GM12878 (cell line): Measurements from ENCODE around the gene ADPRS. TPM values are rescaled to one million over a fixed set of nuclear protein-coding genes. Genes with fewer than 3 reads are reported as not detected.

Source experiments
- ATAC-seq: fragments of 200-7000 bp; cut with Tn5 transposase; 3 replicates; pipeline ENCODE4 v1.9.1; 2020; ENCODE audit warnings: mild to moderate bottlenecking, moderate library complexity
- BruUV-seq: library from RNA; stranded (reverse); fragments of 400-500 nt; replicated peaks from 2 replicates; lab custom pipeline; 2021; lab: Mats Ljungman, UMichigan
- CTCF ChIA-PET: fragments of 300-600 bp; sonication (Branson Sonifier 250); formaldehyde crosslinking; extraction: SDS; loops from one replicate; lab custom pipeline; 2021; ENCODE audit warnings: inconsistent platforms; lab: Yijun Ruan, JAX
- POLR2A ChIA-PET: fragments of 350-600 bp; formaldehyde crosslinking; extraction: SDS; loops from one replicate; lab custom pipeline; 2021; ENCODE audit warnings: inconsistent platforms; lab: Charles Lee
- RAD21 ChIA-PET: fragments of 300-600 bp; sonication (Branson Sonifier 250); formaldehyde crosslinking; loops from one replicate; lab custom pipeline; 2023; ENCODE audit warnings: antibody characterized with exemption; ENCODE audit not compliant: unreplicated experiment; lab: Charles Lee
- SMC1A ChIA-PET: fragments of 300-600 bp; sonication (Branson Sonifier 250); formaldehyde crosslinking; loops from one replicate; lab custom pipeline; 2023; ENCODE audit not compliant: unreplicated experiment, uncharacterized antibody; lab: Charles Lee
- DNase-seq: peaks from one replicate; pipeline ENCODE4 v3.0.0-alpha.2; 2011; ENCODE audit warnings: low read depth, low spot score
- FAIRE-seq: peaks from 3 replicates; lab custom pipeline; 2011; peaks lifted over from hg19 to GRCh38; lab: Jason Lieb, UNC
- H2AFZ ChIP-seq: 2 replicates; pipeline ENCODE4 v1.6.0; 2011; ENCODE audit warnings: low read depth, low read length, control low read depth; ENCODE audit not compliant: control insufficient read depth
- H3K27ac ChIP-seq: 2 replicates; pipeline ENCODE4 v1.5.1; 2011; ENCODE audit warnings: control low read depth; ENCODE audit not compliant: control insufficient read depth, insufficient read depth
- H3K27me3 ChIP-seq, 2 experiments: replicated peaks in 1 of 2; 2 replicates each; pipeline versions ENCODE4 v1.6.0 to v1.6.1; 2011; ENCODE audit warnings: low read length in 1 of 2; ENCODE audit not compliant: control insufficient read depth in 2 of 2, insufficient read depth in 2 of 2
- H3K36me3 ChIP-seq, 2 experiments: 2 replicates each; pipeline ENCODE4 v1.5.1; 2011; ENCODE audit warnings: low read length in 1 of 2; ENCODE audit not compliant: control insufficient read depth in 2 of 2, insufficient read depth in 2 of 2
- H3K4me1 ChIP-seq: 2 replicates; pipeline ENCODE4 v1.6.1; 2011; ENCODE audit warnings: mild to moderate bottlenecking, low read length, moderate library complexity, mixed read lengths; ENCODE audit not compliant: control insufficient read depth, insufficient read depth
- H3K4me2 ChIP-seq: 2 replicates; pipeline ENCODE4 v1.6.0; 2011; ENCODE audit warnings: control low read depth; ENCODE audit not compliant: control insufficient read depth, insufficient read depth
- H3K4me3 ChIP-seq: fragments of 200-600 bp; sonication (generic); 2 replicates; pipeline ENCODE4 v1.5.1; 2016
- H3K79me2 ChIP-seq: 2 replicates; pipeline ENCODE4 v1.6.0; 2011; ENCODE audit warnings: low read length; ENCODE audit not compliant: control insufficient read depth, insufficient read depth
- H3K9ac ChIP-seq: 2 replicates; pipeline ENCODE4 v1.8.0; 2011; ENCODE audit warnings: low read length, control low read depth, mixed read lengths; ENCODE audit not compliant: control insufficient read depth, insufficient read depth
- H3K9me3 ChIP-seq: replicated peaks from 3 replicates; pipeline ENCODE4 v1.5.1; 2011; ENCODE audit warnings: mild to moderate bottlenecking, low read length; ENCODE audit not compliant: control insufficient read depth, insufficient read depth
- H4K20me1 ChIP-seq: 2 replicates; pipeline ENCODE4 v1.6.0; 2011; ENCODE audit not compliant: control insufficient read depth, insufficient read depth
- ATF3 ChIP-seq: IDR thresholded peaks from 2 replicates; pipeline ENCODE4 v1.6.1; 2011; ENCODE audit warnings: low read depth, mild to moderate bottlenecking, low read length, moderate library complexity, borderline replicate concordance; ENCODE audit errors: extremely low read depth
- BRCA1 ChIP-seq: IDR thresholded peaks from 2 replicates; pipeline ENCODE4 v1.6.1; 2011; ENCODE audit warnings: low read depth, low read length, improper control_type of control experiment
- CHD1 ChIP-seq: IDR thresholded peaks from 2 replicates; pipeline ENCODE4 v1.6.1; 2012; ENCODE audit warnings: low read depth, low read length, improper control_type of control experiment
- FOS ChIP-seq: IDR thresholded peaks from 3 replicates; pipeline ENCODE4 v1.6.1; 2011; ENCODE audit warnings: borderline replicate concordance; ENCODE audit not compliant: insufficient read length; ENCODE audit errors: extremely low read depth
- HCFC1 ChIP-seq: fragments of 150-350 bp; IDR thresholded peaks from 2 replicates; pipeline ENCODE4 v1.6.1; 2014; ENCODE audit warnings: low read length
- JUND ChIP-seq: IDR thresholded peaks from 2 replicates; pipeline ENCODE4 v1.6.1; 2012; ENCODE audit warnings: low read depth, mild to moderate bottlenecking, low read length, improper control_type of control experiment, moderate library complexity
- NFYB ChIP-seq: IDR thresholded peaks from 2 replicates; pipeline ENCODE4 v1.6.1; 2011; ENCODE audit warnings: low read depth, mild to moderate bottlenecking, low read length, improper control_type of control experiment, moderate library complexity; ENCODE audit not compliant: insufficient read depth
- NRF1 ChIP-seq: conservative IDR thresholded peaks from 2 replicates; pipeline ENCODE4 v1.6.1; 2011; ENCODE audit warnings: mild to moderate bottlenecking, low read depth, low read length, improper control_type of control experiment
- POLR2A ChIP-seq: IDR thresholded peaks from 2 replicates; pipeline ENCODE4 v1.6.1; 2011; ENCODE audit warnings: low read depth, mild to moderate bottlenecking, low read length
- RELA ChIP-seq: fragments of 450-650 bp; IDR thresholded peaks from 2 replicates; pipeline ENCODE4 v1.8.0; 2014; ENCODE audit warnings: borderline replicate concordance; ENCODE audit not compliant: partially characterized antibody
- TBL1XR1 ChIP-seq: IDR thresholded peaks from 2 replicates; pipeline ENCODE4 v1.6.1; 2012; ENCODE audit warnings: low read depth, low read length, improper control_type of control experiment
- ZNF207 ChIP-seq: fragments of 450-650 bp; IDR thresholded peaks from 2 replicates; pipeline ENCODE4 v1.6.1; 2014; ENCODE audit warnings: antibody characterized with exemption, mild to moderate bottlenecking, borderline replicate concordance
- WGBS: methylation state at CpG from one replicate; pipeline ENCODE4 v1.1.6; 2016; ENCODE audit warnings: low lambda C conversion rate; ENCODE audit not compliant: insufficient replicate concordance, insufficient coverage; ENCODE audit errors: missing lambda C conversion rate; 5-methylcytosine and 5-hydroxymethylcytosine counted together
- in situ Hi-C: fragments of 300-500 bp; cut with MboI; formaldehyde crosslinking; loops from 9 replicates; pipeline ENCODE4 v1.14.3; 2018; ENCODE audit warnings: mixed read lengths
- intact Hi-C: fragments of 100-400 bp; cut with micrococcal nuclease; formaldehyde crosslinking; loops from one replicate; pipeline ENCODE4 v1.14.2; 2022; ENCODE audit not compliant: unreplicated experiment
- polyA plus RNA-seq, 11 experiments: library from polyadenylated mRNA; depleted of rRNA in 4 of 11; unstranded in 6 of 11; stranded (reverse) in 5 of 11; fragments of >200 nt; fragmentation: Nextera tagmentation in 4 of 11; fragmentation: Illumina TruSeq in 1 of 11; extraction: Ambion mirVana in 4 of 11; extraction: Trizol in 1 of 11; gene quantifications; 1 replicate in 1 of 11; 2 replicates in 10 of 11; pipeline versions ENCODE4 v1.2.1 to v1.2.3, GENCODE V29; 2011 to 2016; ENCODE audit warnings: inconsistent platforms in 2 of 11, missing spikeins in 2 of 11, low read depth in 1 of 11
- total RNA-seq, 4 experiments: library from RNA; depleted of rRNA in 3 of 4; stranded (reverse); fragments of >200 nt in 3 of 4; fragmentation: Illumina TruSeq in 1 of 4; extraction: Trizol in 1 of 4; gene quantifications; 2 replicates each; pipeline versions ENCODE4 v1.2.1 to v1.2.3, GENCODE V29; 2013 to 2021
- TF ChIP-seq, protein P1 (sequence below): IDR thresholded peaks from 2 replicates; pipeline ENCODE4 v1.6.1; 2012; ENCODE audit warnings: low read depth, low read length, improper control_type of control experiment
- TF ChIP-seq, protein P2 (sequence below): fragments of 450-650 bp; formaldehyde crosslinking; IDR thresholded peaks from 2 replicates; pipeline ENCODE4 v1.4.0; 2020; ENCODE audit warnings: mild to moderate bottlenecking, moderate library complexity
- TF ChIP-seq, protein P3 (sequence below): fragments of 450-650 bp; IDR thresholded peaks from 2 replicates; pipeline ENCODE4 v1.6.1; 2016; ENCODE audit warnings: mild to moderate bottlenecking
- TF ChIP-seq, protein P4 (sequence below): IDR thresholded peaks from 2 replicates; pipeline ENCODE4 v1.6.1; 2012; ENCODE audit warnings: low read length, inconsistent platforms

Gene ADPRS
- total and polyA plus RNA-seq, 10 of the 15 experiments (the other 5 are each of a cell fraction or from before 2014, with no cell fraction given) = 7.6 to 57.6 (median 39.1) TPM

GRCh38 chr1:36132029-36132428, 43.3 kb downstream of the ADPRS start (continued):
- TF ChIP-seq, protein P1, sequence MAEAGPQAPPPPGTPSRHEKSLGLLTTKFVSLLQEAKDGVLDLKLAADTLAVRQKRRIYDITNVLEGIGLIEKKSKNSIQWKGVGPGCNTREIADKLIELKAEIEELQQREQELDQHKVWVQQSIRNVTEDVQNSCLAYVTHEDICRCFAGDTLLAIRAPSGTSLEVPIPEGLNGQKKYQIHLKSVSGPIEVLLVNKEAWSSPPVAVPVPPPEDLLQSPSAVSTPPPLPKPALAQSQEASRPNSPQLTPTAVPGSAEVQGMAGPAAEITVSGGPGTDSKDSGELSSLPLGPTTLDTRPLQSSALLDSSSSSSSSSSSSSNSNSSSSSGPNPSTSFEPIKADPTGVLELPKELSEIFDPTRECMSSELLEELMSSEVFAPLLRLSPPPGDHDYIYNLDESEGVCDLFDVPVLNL = no peak
- TF ChIP-seq ATF3 (no peak), BRCA1 (no peak), NRF1 (no peak)
- TF ChIP-seq, protein P2, sequence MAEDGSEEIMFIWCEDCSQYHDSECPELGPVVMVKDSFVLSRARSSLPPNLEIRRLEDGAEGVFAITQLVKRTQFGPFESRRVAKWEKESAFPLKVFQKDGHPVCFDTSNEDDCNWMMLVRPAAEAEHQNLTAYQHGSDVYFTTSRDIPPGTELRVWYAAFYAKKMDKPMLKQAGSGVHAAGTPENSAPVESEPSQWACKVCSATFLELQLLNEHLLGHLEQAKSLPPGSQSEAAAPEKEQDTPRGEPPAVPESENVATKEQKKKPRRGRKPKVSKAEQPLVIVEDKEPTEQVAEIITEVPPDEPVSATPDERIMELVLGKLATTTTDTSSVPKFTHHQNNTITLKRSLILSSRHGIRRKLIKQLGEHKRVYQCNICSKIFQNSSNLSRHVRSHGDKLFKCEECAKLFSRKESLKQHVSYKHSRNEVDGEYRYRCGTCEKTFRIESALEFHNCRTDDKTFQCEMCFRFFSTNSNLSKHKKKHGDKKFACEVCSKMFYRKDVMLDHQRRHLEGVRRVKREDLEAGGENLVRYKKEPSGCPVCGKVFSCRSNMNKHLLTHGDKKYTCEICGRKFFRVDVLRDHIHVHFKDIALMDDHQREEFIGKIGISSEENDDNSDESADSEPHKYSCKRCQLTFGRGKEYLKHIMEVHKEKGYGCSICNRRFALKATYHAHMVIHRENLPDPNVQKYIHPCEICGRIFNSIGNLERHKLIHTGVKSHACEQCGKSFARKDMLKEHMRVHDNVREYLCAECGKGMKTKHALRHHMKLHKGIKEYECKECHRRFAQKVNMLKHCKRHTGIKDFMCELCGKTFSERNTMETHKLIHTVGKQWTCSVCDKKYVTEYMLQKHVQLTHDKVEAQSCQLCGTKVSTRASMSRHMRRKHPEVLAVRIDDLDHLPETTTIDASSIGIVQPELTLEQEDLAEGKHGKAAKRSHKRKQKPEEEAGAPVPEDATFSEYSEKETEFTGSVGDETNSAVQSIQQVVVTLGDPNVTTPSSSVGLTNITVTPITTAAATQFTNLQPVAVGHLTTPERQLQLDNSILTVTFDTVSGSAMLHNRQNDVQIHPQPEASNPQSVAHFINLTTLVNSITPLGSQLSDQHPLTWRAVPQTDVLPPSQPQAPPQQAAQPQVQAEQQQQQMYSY = no peak

DNA sequence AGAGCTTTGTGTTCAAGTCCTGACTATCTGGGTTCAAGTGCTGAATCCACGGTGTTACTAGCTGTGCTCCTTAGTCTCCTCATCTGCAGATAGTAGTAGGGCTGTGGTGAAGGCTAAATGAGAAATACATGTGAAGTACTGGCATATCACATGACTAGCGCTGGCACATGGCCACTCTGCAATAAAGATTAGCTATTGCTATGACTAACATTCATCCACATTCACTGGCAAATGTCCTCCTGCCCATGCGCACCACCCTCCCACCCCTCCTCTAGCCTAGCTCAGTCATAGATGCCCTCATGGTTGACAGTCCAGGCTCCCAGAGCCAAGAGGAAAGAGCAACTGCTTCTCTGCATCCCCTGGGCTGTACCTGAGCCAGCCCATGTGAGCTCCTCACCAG, 44.8 kb downstream of the ADPRS start:
- in situ Hi-C loops = no loop called here
- Histone ChIP-seq H4K20me1 (no peaks in the 10 kb centered on the region), H3K4me2 (no peak overlapping the region), H3K27me3 (no peaks in the 10 kb centered on the region), H3K36me3 (peaks cover 0 to 2% of the 10 kb centered on the region in 2 experiments; a peak in 2 of 4 replicates), H3K79me2 (no peaks in the 10 kb centered on the region), H3K4me3 (no peak overlapping the region), H3K9me3 (no peaks in the 10 kb centered on the region), H3K9ac (no peak overlapping the region), H3K27ac (no peak overlapping the region), H3K4me1 (no peaks in the 10 kb centered on the region), H2AFZ (no peak overlapping the region)
- DNase-seq (no peak), ATAC-seq (no peak), FAIRE-seq (no peak)
- ChIA-PET CTCF (interaction anchor here (0.7 to 4.7 kb wide), 8 partner anchors 18 to 153 kb away, joined by 3 to 56 read pairs (median 5); no protein-coding TSS in a partner anchor), POLR2A (no interaction called here), RAD21 (interaction anchor here (0.7 to 2.9 kb wide), 5 partner anchors 16 to 1228 kb away, joined by 3 to 15 read pairs (median 3); partner anchors contain the start of gene TRAPPC3), SMC1A (interaction anchor here (0.6 to 3.7 kb wide), 5 partner anchors 8 to 352 kb away, joined by 3 to 16 read pairs (median 5); no protein-coding TSS in a partner anchor)
- BruUV-seq = no TSS peak
- 94% methylated on average over 3 of the region's 3 CpGs for WGBS
- intact Hi-C loops = no loop called here
- TF ChIP-seq ZNF207 (no peak), POLR2A (no peak), NFYB (no peak), FOS (no peak), JUND (no peak), RELA (no peak), HCFC1 (no peak), CHD1 (no peak), TBL1XR1 (no peak)
- TF ChIP-seq, protein P3, sequence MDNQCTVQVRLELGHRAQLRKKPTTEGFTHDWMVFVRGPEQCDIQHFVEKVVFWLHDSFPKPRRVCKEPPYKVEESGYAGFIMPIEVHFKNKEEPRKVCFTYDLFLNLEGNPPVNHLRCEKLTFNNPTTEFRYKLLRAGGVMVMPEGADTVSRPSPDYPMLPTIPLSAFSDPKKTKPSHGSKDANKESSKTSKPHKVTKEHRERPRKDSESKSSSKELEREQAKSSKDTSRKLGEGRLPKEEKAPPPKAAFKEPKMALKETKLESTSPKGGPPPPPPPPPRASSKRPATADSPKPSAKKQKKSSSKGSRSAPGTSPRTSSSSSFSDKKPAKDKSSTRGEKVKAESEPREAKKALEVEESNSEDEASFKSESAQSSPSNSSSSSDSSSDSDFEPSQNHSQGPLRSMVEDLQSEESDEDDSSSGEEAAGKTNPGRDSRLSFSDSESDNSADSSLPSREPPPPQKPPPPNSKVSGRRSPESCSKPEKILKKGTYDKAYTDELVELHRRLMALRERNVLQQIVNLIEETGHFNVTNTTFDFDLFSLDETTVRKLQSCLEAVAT = no peak
- TF ChIP-seq, protein P4, sequence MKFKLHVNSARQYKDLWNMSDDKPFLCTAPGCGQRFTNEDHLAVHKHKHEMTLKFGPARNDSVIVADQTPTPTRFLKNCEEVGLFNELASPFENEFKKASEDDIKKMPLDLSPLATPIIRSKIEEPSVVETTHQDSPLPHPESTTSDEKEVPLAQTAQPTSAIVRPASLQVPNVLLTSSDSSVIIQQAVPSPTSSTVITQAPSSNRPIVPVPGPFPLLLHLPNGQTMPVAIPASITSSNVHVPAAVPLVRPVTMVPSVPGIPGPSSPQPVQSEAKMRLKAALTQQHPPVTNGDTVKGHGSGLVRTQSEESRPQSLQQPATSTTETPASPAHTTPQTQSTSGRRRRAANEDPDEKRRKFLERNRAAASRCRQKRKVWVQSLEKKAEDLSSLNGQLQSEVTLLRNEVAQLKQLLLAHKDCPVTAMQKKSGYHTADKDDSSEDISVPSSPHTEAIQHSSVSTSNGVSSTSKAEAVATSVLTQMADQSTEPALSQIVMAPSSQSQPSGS = no peak
